C4-2B (cell line): ENCODE measurements around the gene NLRP11.

Experiments used
- H3K27ac ChIP-seq: fragments of 450-650 bp; 2 replicates; pipeline ENCODE4 v1.5.1; 2017
- ZFX ChIP-seq: fragments of 450-650 bp; IDR thresholded peaks from 2 replicates; pipeline ENCODE4 v1.6.1; 2017
- TF ChIP-seq, protein P1 (sequence below): fragments of 450-650 bp; conservative IDR thresholded peaks from 2 replicates; pipeline ENCODE4 v1.5.1; 2017; ENCODE audit warnings: mild to moderate bottlenecking

Gene NLRP11

DNA sequence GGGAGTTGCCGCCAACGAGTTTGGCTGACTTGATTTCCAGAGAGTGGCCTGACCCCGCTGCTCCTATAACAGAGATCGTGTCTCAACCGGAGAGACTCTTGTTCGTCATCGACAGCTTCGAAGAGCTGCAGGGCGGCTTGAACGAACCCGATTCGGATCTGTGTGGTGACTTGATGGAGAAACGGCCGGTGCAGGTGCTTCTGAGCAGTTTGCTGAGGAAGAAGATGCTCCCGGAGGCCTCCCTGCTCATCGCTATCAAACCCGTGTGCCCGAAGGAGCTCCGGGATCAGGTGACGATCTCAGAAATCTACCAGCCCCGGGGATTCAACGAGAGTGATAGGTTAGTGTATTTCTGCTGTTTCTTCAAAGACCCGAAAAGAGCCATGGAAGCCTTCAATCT, 26.2 kb upstream of the NLRP11 start:
- no peak for TF ChIP-seq ZFX
- TF ChIP-seq, protein P1, sequence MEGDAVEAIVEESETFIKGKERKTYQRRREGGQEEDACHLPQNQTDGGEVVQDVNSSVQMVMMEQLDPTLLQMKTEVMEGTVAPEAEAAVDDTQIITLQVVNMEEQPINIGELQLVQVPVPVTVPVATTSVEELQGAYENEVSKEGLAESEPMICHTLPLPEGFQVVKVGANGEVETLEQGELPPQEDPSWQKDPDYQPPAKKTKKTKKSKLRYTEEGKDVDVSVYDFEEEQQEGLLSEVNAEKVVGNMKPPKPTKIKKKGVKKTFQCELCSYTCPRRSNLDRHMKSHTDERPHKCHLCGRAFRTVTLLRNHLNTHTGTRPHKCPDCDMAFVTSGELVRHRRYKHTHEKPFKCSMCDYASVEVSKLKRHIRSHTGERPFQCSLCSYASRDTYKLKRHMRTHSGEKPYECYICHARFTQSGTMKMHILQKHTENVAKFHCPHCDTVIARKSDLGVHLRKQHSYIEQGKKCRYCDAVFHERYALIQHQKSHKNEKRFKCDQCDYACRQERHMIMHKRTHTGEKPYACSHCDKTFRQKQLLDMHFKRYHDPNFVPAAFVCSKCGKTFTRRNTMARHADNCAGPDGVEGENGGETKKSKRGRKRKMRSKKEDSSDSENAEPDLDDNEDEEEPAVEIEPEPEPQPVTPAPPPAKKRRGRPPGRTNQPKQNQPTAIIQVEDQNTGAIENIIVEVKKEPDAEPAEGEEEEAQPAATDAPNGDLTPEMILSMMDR, result no peak
- H3K27ac ChIP-seq, result no peak overlapping the region

- H3K27ac ChIP-seq, result no peak overlapping the region
- TF ChIP-seq, protein P1, result no peak
- TF ChIP-seq ZFX, result no peak
Measured at GRCh38 chr19:55857149-55857548, 25.4 kb upstream of the NLRP11 start.

- no peak overlapping the region for H3K27ac ChIP-seq
- TF ChIP-seq, protein P1, result no peak
- TF ChIP-seq ZFX, result no peak
Measured at GRCh38 chr19:55855160-55855559, 23.4 kb upstream of the NLRP11 start.

GRCh38 chr19:55838906-55839305, 7.1 kb upstream of the NLRP11 start:
- no peak overlapping the region for H3K27ac ChIP-seq
- TF ChIP-seq, protein P1, result no peak
- no peak for TF ChIP-seq ZFX

DNA sequence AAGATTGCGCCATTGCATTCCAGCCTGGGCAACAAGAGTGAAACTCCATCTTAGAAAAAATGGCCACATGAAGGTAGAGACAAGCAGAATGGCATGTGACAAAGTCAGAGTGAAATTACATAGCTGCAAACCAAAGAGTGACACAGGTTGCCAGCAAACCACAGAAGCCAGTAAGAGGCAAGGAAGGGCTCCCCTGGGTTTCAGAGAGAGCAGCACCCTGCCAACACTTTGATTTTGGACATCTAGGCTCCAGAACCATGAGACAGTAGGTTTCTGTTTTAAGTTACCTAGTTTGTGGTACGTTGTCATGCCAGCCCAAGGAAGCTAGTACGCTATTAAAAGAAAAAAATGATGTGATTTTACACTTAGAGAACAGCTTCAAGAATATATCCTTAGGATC, 6.5 kb upstream of the NLRP11 start:
- TF ChIP-seq, protein P1, result no peak
- TF ChIP-seq ZFX, result no peak
- no peak overlapping the region for H3K27ac ChIP-seq

DNA sequence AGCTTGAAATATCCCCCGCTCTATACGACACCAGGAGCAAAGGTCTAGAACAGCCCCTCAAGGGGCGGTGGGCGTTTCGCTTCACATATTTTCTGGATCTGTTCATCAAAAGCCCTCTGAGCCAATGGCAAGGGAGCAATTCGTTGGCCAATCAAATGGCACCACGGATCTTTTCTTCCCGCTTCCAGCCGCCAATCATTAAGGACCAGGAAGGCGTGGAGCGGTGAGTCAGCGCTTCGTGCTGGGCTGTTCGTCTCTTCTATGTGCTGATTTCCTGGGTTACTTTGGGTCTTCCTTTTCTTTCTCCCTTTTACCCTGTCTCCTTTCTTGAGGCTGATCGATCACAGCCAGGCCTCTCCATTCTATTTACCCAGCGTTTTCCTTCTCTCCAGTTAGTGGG, 4.5 kb upstream of the NLRP11 start, which contains the start of gene NLRP4:
Gene NLRP4 (plus strand): TSS at position 201 of the 400 bp plus-strand sequence. CDS start 15,541 bp downstream, outside the sequence.
- TF ChIP-seq, protein P1, result no peak
- TF ChIP-seq ZFX, result no peak
- H3K27ac ChIP-seq, result no peak within 1 kb of the TSS

- no peak overlapping the region for H3K27ac ChIP-seq
- TF ChIP-seq ZFX, result no peak
- TF ChIP-seq, protein P1, result no peak
Measured at GRCh38 chr19:55832676-55833075, 877 bp upstream of the NLRP11 start.
